NCI-H82 (cell line): ENCODE measurements around the gene LMBR1L.

Experiments
- DNase-seq: peaks from one replicate; lab custom pipeline; 2025; lab: John Stamatoyannopoulos, UW

LMBR1L gene

GRCh38 chr12:49052451-49053208 is 58.0 kb downstream of the LMBR1L start:
- DNase-seq, result no peak

GRCh38 chr12:49051777-49052438 is 58.7 kb downstream of the LMBR1L start:
- DNase-seq, result no peak

DNA sequence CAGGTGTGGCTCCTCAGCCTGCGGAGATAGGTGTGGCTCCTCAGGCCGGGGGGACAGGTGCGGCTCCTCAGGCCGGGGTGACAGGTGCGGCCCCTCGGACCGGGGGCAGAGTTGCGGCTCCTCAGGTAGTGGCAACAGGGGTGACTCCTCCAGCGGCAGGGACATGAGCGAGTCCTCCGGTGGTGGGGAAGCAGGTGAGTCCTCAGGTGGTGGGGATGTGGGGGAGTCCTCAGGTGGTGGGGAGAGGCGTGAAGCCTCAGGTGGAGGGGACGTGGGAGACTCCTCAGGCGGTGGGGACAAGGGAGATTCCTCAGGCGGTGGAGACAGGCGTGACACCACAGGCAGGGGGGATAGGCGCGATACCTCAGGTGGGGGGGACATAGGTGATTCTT is 59.3 kb downstream of the LMBR1L start:
- DNase-seq, result no peak

GRCh38 chr12:49050507-49051372 is 59.9 kb downstream of the LMBR1L start:
- no peak for DNase-seq

- no peak for DNase-seq
These were observed 61.0 kb downstream of the LMBR1L start for GRCh38 chr12:49049566-49050224.

DNA sequence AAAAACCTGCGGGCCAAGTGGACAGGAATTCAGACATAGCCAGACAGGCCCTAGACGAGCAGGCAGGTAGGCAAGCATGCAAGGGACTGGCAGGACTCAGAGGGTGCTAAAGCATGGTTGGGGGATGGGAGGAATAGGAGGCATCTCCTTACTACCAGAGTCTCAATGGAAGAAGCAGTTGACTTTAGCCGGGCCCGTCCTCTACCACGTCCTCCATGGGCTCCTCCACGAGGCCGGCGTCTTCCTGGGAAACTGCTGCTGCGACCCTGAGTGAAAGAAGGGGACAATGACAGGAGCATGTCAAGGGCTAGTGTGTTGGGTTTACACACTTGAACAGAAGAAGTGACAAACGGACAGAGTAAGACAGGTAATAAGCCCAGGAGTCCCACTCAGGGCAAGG is 61.7 kb downstream of the LMBR1L start:
- DNase-seq, result no peak
